Measurements from ENCODE around the gene MSH2.
"Not testable (repeated sequence)": the region's sequence is repeated elsewhere in the genome, so short reads cannot be mapped to it uniquely, and the experiment has no call there.

The MSH2 gene

GRCh38 chr2:47401789-47402554 lies 984 bp upstream of the MSH2 start:
- Histone ChIP-seq H3K9me3 (ENCODE audit: insufficient read depth, low read length) (peaks cover 10% of the 10 kb centered on the region; the same call in 1 of the 2 replicates), H3K36me3 (ENCODE audit: insufficient read depth, insufficient read length, low read length) (peaks cover 21% of the 10 kb centered on the region), H3K4me3 (ENCODE audit: insufficient read length, low read depth) (peak overlapping the region; percentile 91), H3K4me1 (ENCODE audit: insufficient read depth, insufficient read length) (no peaks in the 10 kb centered on the region), H3K27me3 (ENCODE audit: insufficient read depth, insufficient read length) (no peaks in the 10 kb centered on the region), H3K9ac (ENCODE audit: insufficient read length, low read depth) (peak overlapping the region; percentile 76)
- no peak for DNase-seq (ENCODE audit: low read depth, low spot score)
- TF ChIP-seq ZNF274 (IDR thresholded peaks at IDR 0.05; ENCODE audit: low read depth, low read length) (no peak), SUZ12 (IDR thresholded peaks at IDR 0.05; ENCODE audit: extremely low read depth, insufficient read depth, insufficient read length) (no peak), YY1 (IDR thresholded peaks at IDR 0.05; ENCODE audit: insufficient read depth, insufficient read length) (no peak)

- no peaks in the 10 kb centered on the region for H3K4me1 ChIP-seq (ENCODE audit: insufficient read depth, insufficient read length)
- TF ChIP-seq SUZ12 (IDR thresholded peaks at IDR 0.05; ENCODE audit: extremely low read depth, insufficient read depth, insufficient read length) = no peak
- TF ChIP-seq YY1 (IDR thresholded peaks at IDR 0.05; ENCODE audit: insufficient read depth, insufficient read length) = no peak
- TF ChIP-seq ZNF274 (IDR thresholded peaks at IDR 0.05; ENCODE audit: low read depth, low read length) = no peak
- peaks cover 13% of the 10 kb centered on the region; the same call in 1 of the 2 replicates for H3K9me3 ChIP-seq (ENCODE audit: insufficient read depth, low read length)
- H3K4me3 ChIP-seq (ENCODE audit: insufficient read length, low read depth) = peak overlapping the region; percentile 91
- H3K27me3 ChIP-seq (ENCODE audit: insufficient read depth, insufficient read length) = no peaks in the 10 kb centered on the region
- peaks cover 27% of the 10 kb centered on the region for H3K36me3 ChIP-seq (ENCODE audit: insufficient read depth, insufficient read length, low read length)
- no peak for DNase-seq (ENCODE audit: low read depth, low spot score)
- H3K9ac ChIP-seq (ENCODE audit: insufficient read length, low read depth) = peak overlapping the region; percentile 76
Observed at GRCh38 chr2:47402555-47402804, 476 bp upstream of the MSH2 start.

- Histone ChIP-seq H3K9ac (ENCODE audit: insufficient read length, low read depth) (peak overlapping the region; percentile 97), H3K27me3 (ENCODE audit: insufficient read depth, insufficient read length) (no peaks in the 10 kb centered on the region), H3K36me3 (ENCODE audit: insufficient read depth, insufficient read length, low read length) (peaks cover 38% of the 10 kb centered on the region), H3K9me3 (ENCODE audit: insufficient read depth, low read length) (peaks cover 13% of the 10 kb centered on the region; the same call in 1 of the 2 replicates), H3K4me3 (ENCODE audit: insufficient read length, low read depth) (peak overlapping the region; percentile 91), H3K4me1 (ENCODE audit: insufficient read depth, insufficient read length) (no peaks in the 10 kb centered on the region)
- no peak for TF ChIP-seq ZNF274 (IDR thresholded peaks at IDR 0.05; ENCODE audit: low read depth, low read length)
- TF ChIP-seq SUZ12 (IDR thresholded peaks at IDR 0.05; ENCODE audit: extremely low read depth, insufficient read depth, insufficient read length) = no peak
- TF ChIP-seq YY1 (IDR thresholded peaks at IDR 0.05; ENCODE audit: insufficient read depth, insufficient read length) = no peak
- DNase-seq (ENCODE audit: low read depth, low spot score) = no peak
Observed at GRCh38 chr2:47403609-47404193, 745 bp downstream of the MSH2 start.

DNA sequence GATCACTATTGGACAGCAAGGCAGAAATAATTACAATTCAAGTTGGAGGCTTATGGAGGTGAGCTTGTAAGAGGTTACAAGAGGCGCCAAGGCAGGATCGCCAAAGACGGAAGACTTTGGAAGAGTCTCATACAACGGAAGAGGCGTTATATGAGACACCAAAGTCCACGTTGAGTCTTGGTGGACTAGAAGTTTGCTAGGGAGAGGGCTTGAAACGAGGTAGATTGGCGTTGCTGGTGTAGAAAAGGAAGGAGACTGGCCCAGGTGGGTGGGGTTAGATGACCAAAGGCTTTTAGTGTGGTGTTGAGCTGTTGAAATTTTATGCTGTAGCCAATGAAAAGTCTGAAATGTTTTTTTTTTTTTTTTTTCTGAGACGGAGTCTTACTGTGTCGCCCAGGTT lies 1.4 kb downstream of the MSH2 start:
- H3K4me1 ChIP-seq (ENCODE audit: insufficient read depth, insufficient read length) = no peaks in the 10 kb centered on the region
- H3K27me3 ChIP-seq (ENCODE audit: insufficient read depth, insufficient read length) = no peaks in the 10 kb centered on the region
- DNase-seq (ENCODE audit: low read depth, low spot score) = no peak
- H3K9ac ChIP-seq (ENCODE audit: insufficient read length, low read depth) = peak overlapping the region; percentile 97
- peak overlapping the region; percentile 91 for H3K4me3 ChIP-seq (ENCODE audit: insufficient read length, low read depth)
- H3K36me3 ChIP-seq (ENCODE audit: insufficient read depth, insufficient read length, low read length) = peaks cover 40% of the 10 kb centered on the region
- H3K9me3 ChIP-seq (ENCODE audit: insufficient read depth, low read length) = peaks cover 13% of the 10 kb centered on the region; the same call in 1 of the 2 replicates
- TF ChIP-seq YY1 (IDR thresholded peaks at IDR 0.05; ENCODE audit: insufficient read depth, insufficient read length) (no peak), ZNF274 (IDR thresholded peaks at IDR 0.05; ENCODE audit: low read depth, low read length) (no peak), SUZ12 (IDR thresholded peaks at IDR 0.05; ENCODE audit: extremely low read depth, insufficient read depth, insufficient read length) (no peak)

- DNase-seq (ENCODE audit: low read depth, low spot score) = no peak
- TF ChIP-seq YY1 (IDR thresholded peaks at IDR 0.05; ENCODE audit: insufficient read depth, insufficient read length) (no peak), ZNF274 (IDR thresholded peaks at IDR 0.05; ENCODE audit: low read depth, low read length) (no peak), SUZ12 (IDR thresholded peaks at IDR 0.05; ENCODE audit: extremely low read depth, insufficient read depth, insufficient read length) (no peak)
- Histone ChIP-seq H3K36me3 (ENCODE audit: insufficient read depth, insufficient read length, low read length) (peaks cover 47% of the 10 kb centered on the region), H3K9me3 (ENCODE audit: insufficient read depth, low read length) (peaks cover 13% of the 10 kb centered on the region; the same call in 1 of the 2 replicates), H3K4me1 (ENCODE audit: insufficient read depth, insufficient read length) (no peaks in the 10 kb centered on the region), H3K4me3 (ENCODE audit: insufficient read length, low read depth) (no peak overlapping the region), H3K27me3 (ENCODE audit: insufficient read depth, insufficient read length) (no peaks in the 10 kb centered on the region), H3K9ac (ENCODE audit: insufficient read length, low read depth) (no peak overlapping the region)
Observed at GRCh38 chr2:47405757-47406156, 2.8 kb downstream of the MSH2 start.

- H3K36me3 ChIP-seq (ENCODE audit: insufficient read depth, insufficient read length, low read length) = peaks cover 58% of the 10 kb centered on the region
- DNase-seq (ENCODE audit: low read depth, low spot score); H3K9ac ChIP-seq (ENCODE audit: insufficient read length, low read depth); H3K27me3 ChIP-seq (ENCODE audit: insufficient read depth, insufficient read length); H3K4me1 ChIP-seq (ENCODE audit: insufficient read depth, insufficient read length); H3K4me3 ChIP-seq (ENCODE audit: insufficient read length, low read depth): not testable (repeated sequence)
- peaks cover 13% of the 10 kb centered on the region; the same call in 1 of the 2 replicates for H3K9me3 ChIP-seq (ENCODE audit: insufficient read depth, low read length)
Observed at GRCh38 chr2:47406649-47407330, 3.8 kb downstream of the MSH2 start.

GRCh38 chr2:47407976-47408375 lies 5.0 kb downstream of the MSH2 start:
- H3K4me1 ChIP-seq (ENCODE audit: insufficient read depth, insufficient read length); H3K9ac ChIP-seq (ENCODE audit: insufficient read length, low read depth); H3K4me3 ChIP-seq (ENCODE audit: insufficient read length, low read depth); H3K27me3 ChIP-seq (ENCODE audit: insufficient read depth, insufficient read length); DNase-seq (ENCODE audit: low read depth, low spot score): not testable (repeated sequence)
- H3K9me3 ChIP-seq (ENCODE audit: insufficient read depth, low read length) = peaks cover 13% of the 10 kb centered on the region; the same call in 1 of the 2 replicates
- peaks cover 69% of the 10 kb centered on the region for H3K36me3 ChIP-seq (ENCODE audit: insufficient read depth, insufficient read length, low read length)

Measured in NT2/D1 (cell line).